ENCODE measurements around the gene GGTLC1.
A peak's percentile ranks its signal among the peaks of the same experiment; 100 is the strongest.
"Not testable (repeated sequence)": the region's sequence is repeated elsewhere in the genome, so short reads cannot be mapped to it uniquely, and the experiment has no call there.

The GGTLC1 gene

GRCh38 chr20:23988561-23988960 is at the start of gene GGTLC1:
Gene GGTLC1 (minus strand): TSS chr20:23988779. CDS start chr20:23986611, 2,168 bp downstream.
- DNase-seq, result no peak

GRCh38 chr20:24034820-24035219 is 46.2 kb upstream of the GGTLC1 start:
- no peak for DNase-seq

GRCh38 chr20:24033565-24033964 is 45.0 kb upstream of the GGTLC1 start:
- no peak for DNase-seq

- DNase-seq, result no peak
These were observed 44.6 kb upstream of the GGTLC1 start for GRCh38 chr20:24033151-24033550.

GRCh38 chr20:24032400-24032898 is 43.9 kb upstream of the GGTLC1 start:
- DNase-seq, result no peak

- no peak for DNase-seq
These were observed 38.6 kb upstream of the GGTLC1 start for GRCh38 chr20:24027229-24027628.

- no peak for DNase-seq
These were observed 34.1 kb upstream of the GGTLC1 start for GRCh38 chr20:24022621-24023180.

- DNase-seq, result no peak
These were observed 30.2 kb upstream of the GGTLC1 start for GRCh38 chr20:24018796-24019195.

GRCh38 chr20:24017458-24017755 is 28.8 kb upstream of the GGTLC1 start:
- DNase-seq, result no peak

GRCh38 chr20:24016607-24017457 is 28.3 kb upstream of the GGTLC1 start:
- no peak for DNase-seq

- no peak for DNase-seq
These were observed 25.4 kb upstream of the GGTLC1 start for GRCh38 chr20:24013953-24014352.

- DNase-seq, result no peak
These were observed 22.7 kb upstream of the GGTLC1 start for GRCh38 chr20:24011282-24011681.

- DNase-seq, result no peak
These were observed 19.2 kb upstream of the GGTLC1 start for GRCh38 chr20:24007758-24008157.

- DNase-seq, result no peak
These were observed 18.6 kb upstream of the GGTLC1 start for GRCh38 chr20:24007073-24007595.

- no peak for DNase-seq
These were observed 18.0 kb upstream of the GGTLC1 start for GRCh38 chr20:24006626-24007025.

GRCh38 chr20:24004471-24004870 is 15.9 kb upstream of the GGTLC1 start:
- peak; percentile 59 for DNase-seq

GRCh38 chr20:24002896-24003295 is 14.3 kb upstream of the GGTLC1 start:
- DNase-seq, result no peak

- no peak for DNase-seq
These were observed 13.3 kb upstream of the GGTLC1 start for GRCh38 chr20:24001712-24002405.

- DNase-seq, result no peak
These were observed 10.3 kb upstream of the GGTLC1 start for GRCh38 chr20:23998844-23999243.

- DNase-seq, result no peak
These were observed 9.8 kb upstream of the GGTLC1 start for GRCh38 chr20:23998392-23998791.

GRCh38 chr20:23995905-23996666 is 7.5 kb upstream of the GGTLC1 start:
- DNase-seq, result peak; percentile 77

GRCh38 chr20:23995291-23995690 is 6.7 kb upstream of the GGTLC1 start:
- DNase-seq, result not testable (repeated sequence)
